KBM-7 (cell line): ENCODE data around the gene ZNF492.
"Not testable (repeated sequence)": the region's sequence is repeated elsewhere in the genome, so short reads cannot be mapped to it uniquely, and the experiment has no call there.

Experiments used
- DNase-seq: peaks from one replicate; pipeline ENCODE4 v3.0.0-alpha.2; 2015
- in situ Hi-C: fragments of 300-500 bp; cut with MboI; formaldehyde crosslinking; loops from 2 replicates; pipeline ENCODE4 v1.14.3; 2020; ENCODE audit warnings: low sequenced_read_pairs, low pct_unique_long_range_greater_than_20kb, mixed read lengths

The ZNF492 gene

DNA sequence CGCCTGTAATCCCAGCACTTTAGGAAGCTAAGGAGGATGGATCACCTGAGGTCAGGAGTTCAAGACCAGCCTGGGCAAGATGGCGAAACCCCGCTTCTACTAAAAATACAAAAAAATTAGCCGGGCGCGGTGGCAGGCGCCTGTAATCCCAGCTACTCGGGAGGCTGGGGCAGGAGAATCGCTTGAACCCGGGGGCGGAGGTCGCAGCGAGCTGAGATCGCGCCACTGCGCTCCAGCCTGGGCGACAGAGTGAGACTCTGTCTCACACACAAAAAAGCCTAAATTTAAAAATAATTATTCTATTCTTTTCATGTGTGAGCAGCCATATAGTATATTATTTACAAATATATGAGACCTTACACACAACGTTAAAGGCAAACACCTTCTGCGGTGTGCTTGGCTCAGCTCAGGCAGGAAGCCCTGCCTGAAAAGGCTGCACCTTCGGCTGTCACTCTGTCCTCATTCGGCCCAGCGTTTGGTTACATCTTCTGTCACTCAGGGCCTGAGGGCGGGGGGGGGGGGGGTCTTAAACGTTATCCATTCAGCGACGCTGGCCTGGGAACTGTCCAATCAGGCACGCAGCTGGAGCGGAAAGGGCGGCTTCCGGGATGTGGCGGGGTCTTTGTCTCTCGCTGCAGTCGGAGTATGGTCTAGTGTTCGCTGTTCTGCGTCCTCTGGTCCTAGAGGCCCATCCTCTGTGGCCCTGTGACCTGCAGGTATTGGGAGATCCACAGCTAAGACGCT is at the start of gene ZNF492:
ZNF492 (plus strand) TSS at position 619 of the 744 bp plus-strand sequence. CDS start 19,076 bp downstream, outside the sequence.
- peak; percentile 94 for DNase-seq
- in situ Hi-C loops: not testable (repeated sequence)

DNA sequence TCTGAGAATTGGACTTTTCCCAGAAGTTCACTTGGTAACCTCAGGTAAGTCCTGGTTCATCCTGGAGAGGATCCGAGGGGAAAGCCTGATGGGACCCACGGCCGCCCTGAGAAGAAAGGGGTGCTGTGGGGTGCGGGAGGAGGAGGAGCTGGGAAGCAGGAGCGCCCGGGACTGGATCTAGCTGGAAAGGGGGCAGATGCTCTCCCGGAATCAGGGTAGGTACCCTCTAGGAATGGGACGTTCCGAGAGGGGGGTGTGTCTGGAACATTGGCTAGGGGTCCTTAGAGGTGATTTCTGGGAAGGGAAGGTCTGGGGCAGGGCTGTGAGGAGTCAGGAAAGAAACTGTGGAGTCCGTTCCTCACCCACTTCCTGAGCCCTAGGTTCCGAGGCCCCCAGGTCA is 38.7 kb upstream of the ZNF492 start:
- in situ Hi-C loops: no loop called here
- DNase-seq: no peak

GRCh38 chr19:22595918-22596341 is 38.2 kb upstream of the ZNF492 start:
- in situ Hi-C loops: no loop called here
- no peak for DNase-seq

GRCh38 chr19:22600690-22601648 is 33.2 kb upstream of the ZNF492 start:
- DNase-seq: no peak
- in situ Hi-C loops: no loop called here

- in situ Hi-C loops: no loop called here
- no peak for DNase-seq
These were observed 32.1 kb upstream of the ZNF492 start for GRCh38 chr19:22601906-22602630.

DNA sequence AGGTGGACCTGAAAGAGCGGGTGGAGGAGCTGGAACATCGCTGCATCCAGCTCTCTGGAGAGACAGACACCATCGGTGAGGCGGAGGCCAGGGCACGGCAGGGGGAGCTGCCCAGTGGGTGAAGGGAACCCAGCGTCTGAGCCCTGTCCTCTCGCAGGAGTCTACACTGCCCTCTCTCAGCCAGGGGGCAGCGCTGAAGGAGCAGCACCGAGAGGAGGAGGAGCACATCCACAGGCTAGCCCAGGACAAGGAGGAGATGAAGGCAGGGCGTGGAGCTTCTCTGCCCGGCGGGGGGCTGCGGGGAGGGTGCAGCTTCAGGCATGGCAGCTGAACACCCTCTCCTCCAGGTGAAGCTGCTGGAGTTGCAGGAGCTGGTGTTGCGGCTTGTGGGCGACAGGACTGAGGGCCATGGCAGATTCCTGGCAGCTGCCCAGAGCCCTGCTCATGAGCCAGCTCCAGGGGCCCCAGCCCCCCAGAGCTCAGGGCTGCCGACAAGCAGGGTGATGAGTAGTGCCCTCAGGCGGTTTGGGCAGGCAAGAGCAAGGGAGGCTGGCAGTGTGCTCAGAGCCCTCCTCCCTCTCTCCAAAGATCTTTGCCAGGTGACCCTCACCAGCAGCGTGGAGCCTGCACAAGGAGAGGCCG is 31.4 kb upstream of the ZNF492 start:
- in situ Hi-C loops: no loop called here
- DNase-seq: no peak

GRCh38 chr19:22603518-22604440 is 30.3 kb upstream of the ZNF492 start:
- DNase-seq: no peak
- in situ Hi-C loops: no loop called here

- in situ Hi-C loops: no loop called here
- DNase-seq: no peak
These were observed 29.4 kb upstream of the ZNF492 start for GRCh38 chr19:22604571-22605274.

GRCh38 chr19:22605275-22606211 is 28.6 kb upstream of the ZNF492 start:
- in situ Hi-C loops: no loop called here
- DNase-seq: no peak

DNA sequence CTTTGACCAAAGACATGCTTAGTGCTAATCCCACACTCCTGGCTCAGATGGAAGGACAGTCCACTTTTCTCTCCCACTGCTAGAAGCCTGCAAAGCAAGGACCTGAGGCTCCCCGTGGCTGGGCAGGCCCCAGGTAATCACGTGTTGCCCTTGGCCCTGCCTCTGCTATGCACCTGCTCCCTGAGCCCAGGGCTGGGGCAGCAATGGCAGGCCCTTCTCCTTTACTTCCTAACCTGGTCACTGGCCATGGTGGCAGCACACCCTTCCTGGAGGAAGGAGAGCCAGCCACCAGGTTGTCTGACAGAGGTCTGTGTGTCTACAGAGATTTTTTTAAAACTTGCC is 27.9 kb upstream of the ZNF492 start:
- in situ Hi-C loops: no loop called here
- no peak for DNase-seq

- no peak for DNase-seq
- in situ Hi-C loops: no loop called here
These were observed 27.0 kb upstream of the ZNF492 start for GRCh38 chr19:22606954-22607652.

- in situ Hi-C loops: no loop called here
- no peak for DNase-seq
These were observed 26.3 kb upstream of the ZNF492 start for GRCh38 chr19:22607653-22608430.

- DNase-seq: no peak
- in situ Hi-C loops: no loop called here
These were observed 25.7 kb upstream of the ZNF492 start for GRCh38 chr19:22608441-22608840.

DNA sequence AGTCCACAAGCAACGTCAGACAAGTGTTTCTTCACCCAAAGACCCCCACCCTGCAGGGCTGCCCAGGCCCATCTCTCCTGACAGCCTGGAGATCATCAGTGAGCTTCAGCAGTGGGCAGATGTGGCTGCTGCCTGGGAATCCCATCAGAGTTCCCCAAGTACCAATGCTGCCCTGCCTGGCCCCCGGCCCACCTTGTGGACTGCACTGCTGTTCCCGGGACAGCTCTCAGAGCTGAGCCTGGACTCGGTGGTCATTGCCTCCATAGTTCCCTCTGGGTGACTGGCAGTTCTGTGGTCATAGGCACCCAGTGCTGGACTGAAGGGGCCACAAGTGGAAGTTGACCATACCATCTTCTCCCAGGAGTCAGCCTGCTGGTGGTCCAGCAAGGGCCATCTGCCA is 24.5 kb upstream of the ZNF492 start:
- DNase-seq: no peak
- in situ Hi-C loops: no loop called here

DNA sequence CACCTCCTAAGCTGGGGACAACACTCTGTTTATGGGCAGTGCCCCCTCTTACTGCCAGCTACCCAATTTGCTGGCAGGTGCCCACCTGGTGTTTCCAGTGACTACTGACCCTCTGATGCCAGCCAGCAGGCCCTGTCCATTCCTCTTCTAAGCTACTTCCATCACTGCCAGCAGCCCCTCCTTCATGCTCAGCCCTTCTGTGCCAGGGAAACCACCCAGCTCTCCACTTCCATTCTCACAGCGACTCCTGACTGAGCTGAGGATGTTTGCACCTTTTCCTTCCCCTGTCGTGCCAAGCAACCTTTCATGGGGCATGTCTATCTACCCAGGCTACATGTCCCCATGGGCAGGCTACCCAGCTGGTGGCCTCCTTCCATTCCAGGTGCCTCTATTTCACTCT is 24.0 kb upstream of the ZNF492 start:
- in situ Hi-C loops: no loop called here

More for the DNA sequence above, 24.0 kb upstream of the ZNF492 start:
- no peak for DNase-seq
